Measurements from ENCODE around the gene FAM83F. TPM values are rescaled to one million over a fixed set of nuclear protein-coding genes. Genes with fewer than 3 reads are reported as not detected.
"Not testable (repeated sequence)": the region's sequence is repeated elsewhere in the genome, so short reads cannot be mapped to it uniquely, and the experiment has no call there.

The FAM83F gene
- total RNA-seq, 2 experiments from 2014 or later: 1.8 to 1.9 TPM

- H3K4me1 Mint-ChIP-seq (ENCODE audit: low read depth): peaks cover 17% of the 10 kb centered on the region
- H3K27ac Mint-ChIP-seq: no peak overlapping the region
- no peak overlapping the region for H3K4me3 Mint-ChIP-seq
- no peak for DNase-seq
- no peaks in the 10 kb centered on the region for H3K27me3 Mint-ChIP-seq (ENCODE audit: low read depth)
- CTCF ChIA-PET: no interaction called here
- intact Hi-C loops (cut with micrococcal nuclease): no loop called here
- H3K9me3 Mint-ChIP-seq: no peaks in the 10 kb centered on the region
- H3K36me3 Mint-ChIP-seq (ENCODE audit: low read depth): no peaks in the 10 kb centered on the region
Measured at GRCh38 chr22:39988386-39989114, 6.2 kb upstream of the FAM83F start.

- Mint-ChIP-seq H3K4me1 (ENCODE audit: low read depth) (peaks cover 24% of the 10 kb centered on the region), H3K36me3 (ENCODE audit: low read depth) (no peaks in the 10 kb centered on the region), H3K27ac (no peak overlapping the region), H3K9me3 (no peaks in the 10 kb centered on the region), H3K27me3 (ENCODE audit: low read depth) (no peaks in the 10 kb centered on the region), H3K4me3 (no peak overlapping the region)
- DNase-seq: no peak
- CTCF ChIA-PET: interaction anchor here (0.5 kb wide), 1 partner anchor 26 kb away, joined by 4 read pairs; no protein-coding TSS in a partner anchor
- intact Hi-C loops (cut with micrococcal nuclease): no loop called here
Measured at GRCh38 chr22:39989633-39990032, 5.1 kb upstream of the FAM83F start.

GRCh38 chr22:39990686-39991085 lies 4.1 kb upstream of the FAM83F start:
- H3K36me3 Mint-ChIP-seq (ENCODE audit: low read depth): no peaks in the 10 kb centered on the region
- H3K4me1 Mint-ChIP-seq (ENCODE audit: low read depth): peaks cover 15% of the 10 kb centered on the region
- no peaks in the 10 kb centered on the region for H3K9me3 Mint-ChIP-seq
- no peak overlapping the region for H3K27ac Mint-ChIP-seq
- CTCF ChIA-PET: interaction anchor here (0.7 to 1.5 kb wide), 3 partner anchors 34 to 626 kb away, joined by 3 to 4 read pairs (median 4); no protein-coding TSS in a partner anchor
- no peaks in the 10 kb centered on the region for H3K27me3 Mint-ChIP-seq (ENCODE audit: low read depth)
- no peak overlapping the region for H3K4me3 Mint-ChIP-seq
- intact Hi-C loops (cut with micrococcal nuclease): no loop called here
- no peak for DNase-seq

- intact Hi-C loops (cut with micrococcal nuclease): no loop called here
- Mint-ChIP-seq H3K27ac (no peak overlapping the region), H3K27me3 (ENCODE audit: low read depth) (peaks cover 3% of the 10 kb centered on the region), H3K36me3 (ENCODE audit: low read depth) (no peaks in the 10 kb centered on the region), H3K9me3 (no peaks in the 10 kb centered on the region), H3K4me1 (ENCODE audit: low read depth) (peaks cover 12% of the 10 kb centered on the region), H3K4me3 (no peak overlapping the region)
- no peak for DNase-seq
- CTCF ChIA-PET: interaction anchor here (0.7 to 1.5 kb wide), 3 partner anchors 34 to 627 kb away, joined by 3 to 4 read pairs (median 4); no protein-coding TSS in a partner anchor
Measured at GRCh38 chr22:39991159-39991860, 3.4 kb upstream of the FAM83F start.

GRCh38 chr22:39992088-39992826 lies 2.5 kb upstream of the FAM83F start:
- Mint-ChIP-seq H3K27me3 (ENCODE audit: low read depth) (peaks cover 3% of the 10 kb centered on the region), H3K4me1 (ENCODE audit: low read depth) (peaks cover 11% of the 10 kb centered on the region), H3K27ac (no peak overlapping the region), H3K36me3 (ENCODE audit: low read depth) (no peaks in the 10 kb centered on the region), H3K9me3 (no peaks in the 10 kb centered on the region), H3K4me3 (no peak overlapping the region)
- DNase-seq: no peak
- intact Hi-C loops (cut with micrococcal nuclease): no loop called here
- CTCF ChIA-PET: interaction anchor here (1.0 kb wide), 3 partner anchors 32 to 44 kb away, joined by 3 to 5 read pairs (median 3); no protein-coding TSS in a partner anchor

GRCh38 chr22:39992894-39993293 lies 1.9 kb upstream of the FAM83F start:
- H3K4me1 Mint-ChIP-seq (ENCODE audit: low read depth): peaks cover 11% of the 10 kb centered on the region
- intact Hi-C loops (cut with micrococcal nuclease); H3K27ac Mint-ChIP-seq; H3K4me3 Mint-ChIP-seq; DNase-seq; H3K27me3 Mint-ChIP-seq (ENCODE audit: low read depth); H3K9me3 Mint-ChIP-seq; H3K36me3 Mint-ChIP-seq (ENCODE audit: low read depth): not testable (repeated sequence)
- CTCF ChIA-PET: interaction anchor here (0.5 to 1.0 kb wide), 4 partner anchors 31 to 960 kb away, joined by 3 to 5 read pairs (median 3); no protein-coding TSS in a partner anchor

GRCh38 chr22:39994041-39994565 lies 651 bp upstream of the FAM83F start:
- Mint-ChIP-seq H3K4me1 (ENCODE audit: low read depth) (peaks cover 11% of the 10 kb centered on the region), H3K27ac (no peak overlapping the region), H3K9me3 (no peaks in the 10 kb centered on the region), H3K27me3 (ENCODE audit: low read depth) (peaks cover 3% of the 10 kb centered on the region), H3K4me3 (peak overlapping the region; percentile 67), H3K36me3 (ENCODE audit: low read depth) (no peaks in the 10 kb centered on the region)
- CTCF ChIA-PET: interaction anchor here (0.7 to 1.3 kb wide), 3 partner anchors 30 to 373 kb away, joined by 3 to 8 read pairs (median 4); no protein-coding TSS in a partner anchor
- intact Hi-C loops (cut with micrococcal nuclease): loop anchor here (2.0 kb wide), 2 partner anchors 33 to 51 kb away; partner anchors contain the start of gene TMA7B
- peak; percentile 81 for DNase-seq

GRCh38 chr22:39995393-39996252 lies 869 bp downstream of the FAM83F start:
- peaks cover 11% of the 10 kb centered on the region for H3K4me1 Mint-ChIP-seq (ENCODE audit: low read depth)
- H3K36me3 Mint-ChIP-seq (ENCODE audit: low read depth): no peaks in the 10 kb centered on the region
- H3K27ac Mint-ChIP-seq: no peak overlapping the region
- intact Hi-C loops (cut with micrococcal nuclease): loop anchor here (2.0 kb wide), 2 partner anchors 35 to 53 kb away; partner anchors contain the start of gene TMA7B
- DNase-seq: no peak
- H3K4me3 Mint-ChIP-seq: peak overlapping the region; percentile 23
- H3K27me3 Mint-ChIP-seq (ENCODE audit: low read depth): peaks cover 3% of the 10 kb centered on the region
- CTCF ChIA-PET: interaction anchor here (1.3 kb wide), 1 partner anchor 29 kb away, joined by 8 read pairs; no protein-coding TSS in a partner anchor
- no peaks in the 10 kb centered on the region for H3K9me3 Mint-ChIP-seq

GRCh38 chr22:39996732-39997131 lies 2.0 kb downstream of the FAM83F start:
- peaks cover 3% of the 10 kb centered on the region for H3K27me3 Mint-ChIP-seq (ENCODE audit: low read depth)
- peaks cover 11% of the 10 kb centered on the region for H3K4me1 Mint-ChIP-seq (ENCODE audit: low read depth)
- no peak overlapping the region for H3K4me3 Mint-ChIP-seq
- DNase-seq: no peak
- no peaks in the 10 kb centered on the region for H3K36me3 Mint-ChIP-seq (ENCODE audit: low read depth)
- CTCF ChIA-PET: interaction anchor here (0.7 kb wide), 1 partner anchor 27 kb away, joined by 3 read pairs; no protein-coding TSS in a partner anchor
- no peak overlapping the region for H3K27ac Mint-ChIP-seq
- intact Hi-C loops (cut with micrococcal nuclease): no loop called here
- no peaks in the 10 kb centered on the region for H3K9me3 Mint-ChIP-seq

- H3K9me3 Mint-ChIP-seq: no peaks in the 10 kb centered on the region
Measured at GRCh38 chr22:39997421-39997820, 2.7 kb downstream of the FAM83F start.

More at GRCh38 chr22:39997421-39997820, 2.7 kb downstream of the FAM83F start:
- intact Hi-C loops (cut with micrococcal nuclease): no loop called here
- CTCF ChIA-PET: no interaction called here
- no peak overlapping the region for H3K4me3 Mint-ChIP-seq
- DNase-seq: no peak
- peaks cover 3% of the 10 kb centered on the region for H3K27me3 Mint-ChIP-seq (ENCODE audit: low read depth)
- H3K27ac Mint-ChIP-seq: no peak overlapping the region
- H3K4me1 Mint-ChIP-seq (ENCODE audit: low read depth): peaks cover 11% of the 10 kb centered on the region
- H3K36me3 Mint-ChIP-seq (ENCODE audit: low read depth): no peaks in the 10 kb centered on the region

All from activated naive CD4-positive, alpha-beta T cell treated with anti-CD3 and anti-CD28 coated beads for 36 hours (primary cell).